Activated T-helper 1 cell treated with Interleukin-2 at 50 U/mL for 16 hours (primary cell): Measurements from ENCODE around the gene SLC25A19.
A peak's percentile ranks its signal among the peaks of the same experiment; 100 is the strongest.

ENCODE experiments used
- DNase-seq: peaks from one replicate; pipeline ENCODE4 v3.0.0-alpha.2; 2020; ENCODE audit warnings: low read depth

The SLC25A19 gene

DNA sequence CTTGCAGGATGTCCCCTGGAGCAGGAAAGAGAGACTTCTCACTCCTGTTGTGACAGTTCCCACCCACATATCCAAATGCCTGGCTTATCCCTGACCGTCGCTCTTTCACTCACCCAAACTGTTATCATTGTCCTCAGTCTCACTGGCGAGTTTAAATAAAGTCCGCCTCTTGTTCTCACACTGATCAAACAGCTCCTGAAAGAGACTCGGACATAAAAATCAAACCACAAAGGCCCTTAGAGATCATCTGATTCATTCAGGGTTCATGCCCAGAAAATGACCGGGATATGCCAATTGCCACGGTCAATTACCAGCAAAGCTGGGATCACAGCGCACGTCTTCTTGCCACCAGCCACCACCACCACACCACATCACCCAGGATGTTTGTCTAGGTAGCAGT is 47.7 kb downstream of the SLC25A19 start:
- no peak for DNase-seq

DNA sequence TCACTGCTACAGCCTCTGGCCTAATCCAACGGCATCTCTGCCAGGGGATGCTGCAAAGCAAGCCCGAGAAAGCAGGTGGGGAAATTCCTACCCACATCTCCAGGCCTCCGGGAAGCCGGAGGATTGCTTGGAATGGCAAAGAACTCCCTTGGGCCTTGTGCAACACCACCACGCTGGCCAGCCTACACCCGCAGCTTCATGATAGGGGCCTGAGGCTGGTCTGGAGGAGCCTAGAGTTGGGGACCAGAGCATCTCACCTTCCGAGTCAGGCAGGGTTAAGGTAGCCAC is 48.1 kb downstream of the SLC25A19 start:
- DNase-seq: no peak

DNA sequence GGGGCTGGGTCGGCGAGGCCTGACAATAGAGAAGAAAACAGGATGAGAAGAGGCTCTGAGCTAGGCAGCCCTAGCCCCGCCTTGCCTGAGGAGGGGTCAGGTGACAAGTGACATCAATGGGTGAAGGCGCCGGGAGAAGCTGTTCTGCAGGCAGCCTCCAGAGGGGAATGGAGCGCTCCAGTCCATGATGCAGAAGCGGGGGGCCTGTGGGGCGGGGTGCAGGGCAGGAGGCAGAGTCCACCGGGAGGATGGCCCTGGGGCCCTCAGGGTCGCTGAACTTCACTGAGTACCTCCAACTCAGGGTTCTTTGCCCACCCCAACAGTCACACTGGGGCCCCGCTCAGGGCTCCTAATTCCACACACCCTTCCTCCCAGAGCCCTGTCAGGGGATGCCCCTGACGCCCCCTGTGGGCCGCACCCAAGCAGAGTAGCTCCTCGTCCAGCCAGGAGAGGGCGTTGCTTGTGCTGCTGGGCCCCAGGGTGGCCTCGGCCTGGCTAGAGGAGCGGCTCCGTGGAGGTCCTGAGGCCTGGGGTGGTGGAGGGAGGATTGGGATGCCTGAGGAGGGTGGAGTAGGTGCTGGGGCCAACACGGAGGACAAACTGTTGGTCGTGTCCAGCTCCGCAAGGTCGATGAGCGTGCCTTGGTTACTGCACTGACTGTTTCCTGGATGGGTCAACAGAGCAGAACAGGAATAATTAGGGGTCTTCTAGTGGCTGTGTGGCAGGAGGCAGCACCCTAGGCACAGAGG is 48.7 kb downstream of the SLC25A19 start:
- no peak for DNase-seq

DNA sequence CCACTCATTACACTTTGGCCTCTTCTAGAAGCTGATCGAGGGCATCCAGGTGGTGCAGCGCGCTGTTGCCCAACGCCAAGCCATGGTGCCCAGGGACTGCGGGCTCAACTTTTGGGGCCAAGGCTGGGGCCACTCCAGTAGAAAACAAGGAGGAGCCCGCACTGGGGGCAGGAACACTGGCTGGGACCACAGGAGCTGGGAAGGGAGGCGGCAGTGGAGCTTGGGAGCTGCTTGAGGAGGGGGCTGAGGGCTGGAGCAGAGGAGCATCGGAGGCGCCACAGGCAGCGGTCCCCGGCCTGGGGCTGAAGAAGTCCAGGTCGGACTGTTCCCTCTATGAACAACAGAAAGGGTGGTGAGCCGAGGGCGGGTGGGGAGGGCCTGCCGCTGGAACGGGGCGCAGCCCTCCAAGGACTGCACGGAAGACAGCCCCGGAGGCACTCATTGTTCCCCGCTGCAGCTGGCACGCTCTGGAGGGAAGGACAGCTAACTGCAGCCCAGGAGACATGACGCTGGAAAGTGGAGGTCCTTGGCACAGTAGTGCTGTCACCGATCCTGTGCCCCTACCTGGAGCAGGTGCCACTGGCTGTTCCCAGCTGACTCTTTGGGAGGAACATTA is 49.3 kb downstream of the SLC25A19 start:
- no peak for DNase-seq

DNA sequence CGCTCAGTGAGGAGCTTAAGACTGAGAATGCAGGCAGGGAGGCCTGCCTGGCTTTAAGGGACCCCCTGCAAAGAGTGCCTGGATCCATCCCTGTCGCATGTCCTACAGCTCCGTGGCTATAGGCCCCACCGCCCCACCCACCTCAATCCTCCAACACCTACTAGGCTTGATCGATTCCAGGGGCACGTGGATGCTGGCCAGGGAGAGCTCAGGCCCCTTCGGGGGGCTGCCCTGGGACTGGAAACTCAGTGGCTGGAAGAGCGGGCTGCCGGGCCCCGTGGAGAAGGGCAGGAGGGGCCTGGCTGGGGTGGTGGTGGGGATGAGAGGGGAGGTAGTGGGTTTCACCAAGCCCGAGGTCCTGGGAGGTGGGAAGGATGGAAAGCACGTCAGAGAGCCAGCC is 50.0 kb downstream of the SLC25A19 start:
- no peak for DNase-seq

DNA sequence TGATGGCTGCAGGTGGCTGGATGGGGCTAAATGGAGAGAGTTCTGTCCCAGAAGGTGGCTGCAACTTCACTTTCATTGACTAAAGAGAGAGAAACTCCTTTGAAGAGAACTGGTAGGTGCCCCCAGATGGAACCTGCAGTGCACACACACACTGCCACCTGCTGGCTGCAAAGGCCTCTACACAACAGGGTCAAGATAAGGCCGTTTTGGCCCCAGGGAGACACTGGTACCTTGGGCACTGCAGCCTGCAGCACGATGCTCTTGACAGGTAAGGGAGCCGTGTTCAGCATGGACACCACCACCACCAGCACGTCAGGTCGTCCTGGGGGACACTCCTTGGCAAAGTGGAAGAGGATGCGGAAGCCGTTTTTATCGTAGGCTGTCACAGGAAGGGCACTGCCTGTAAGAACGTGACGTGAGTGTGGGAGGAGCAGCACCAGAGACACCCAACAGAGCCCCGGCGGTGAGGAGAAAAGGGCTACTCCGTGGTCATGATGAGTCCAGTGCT is 50.5 kb downstream of the SLC25A19 start:
- peak; percentile 27 for DNase-seq

DNA sequence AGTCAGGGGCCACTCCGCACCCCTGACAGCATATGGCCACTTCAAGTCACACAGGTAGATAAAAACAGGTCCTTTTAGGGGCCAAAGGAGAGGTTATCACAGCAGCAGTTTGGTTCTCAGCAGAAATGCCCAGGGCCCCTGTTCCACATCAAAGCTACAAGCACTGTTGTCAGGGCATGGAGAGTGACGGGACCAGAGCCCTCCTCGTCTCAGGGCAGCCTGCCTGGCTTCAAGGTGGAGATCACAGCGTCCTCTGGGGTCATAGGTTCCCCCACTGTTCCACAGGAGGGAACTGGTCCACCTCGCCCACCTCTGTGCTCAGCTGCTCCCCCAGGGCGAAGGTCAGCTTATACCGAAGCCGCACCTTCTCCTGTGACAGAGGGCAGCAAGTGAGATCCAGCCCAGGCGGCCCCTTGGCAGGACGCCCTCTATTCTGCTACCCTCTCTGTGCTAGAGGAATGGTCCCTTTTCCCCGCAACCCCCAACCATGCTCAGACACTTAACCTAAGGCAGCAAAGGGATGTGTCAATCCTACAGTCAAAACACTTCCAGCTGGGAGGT is 51.1 kb downstream of the SLC25A19 start:
- DNase-seq: no peak

DNA sequence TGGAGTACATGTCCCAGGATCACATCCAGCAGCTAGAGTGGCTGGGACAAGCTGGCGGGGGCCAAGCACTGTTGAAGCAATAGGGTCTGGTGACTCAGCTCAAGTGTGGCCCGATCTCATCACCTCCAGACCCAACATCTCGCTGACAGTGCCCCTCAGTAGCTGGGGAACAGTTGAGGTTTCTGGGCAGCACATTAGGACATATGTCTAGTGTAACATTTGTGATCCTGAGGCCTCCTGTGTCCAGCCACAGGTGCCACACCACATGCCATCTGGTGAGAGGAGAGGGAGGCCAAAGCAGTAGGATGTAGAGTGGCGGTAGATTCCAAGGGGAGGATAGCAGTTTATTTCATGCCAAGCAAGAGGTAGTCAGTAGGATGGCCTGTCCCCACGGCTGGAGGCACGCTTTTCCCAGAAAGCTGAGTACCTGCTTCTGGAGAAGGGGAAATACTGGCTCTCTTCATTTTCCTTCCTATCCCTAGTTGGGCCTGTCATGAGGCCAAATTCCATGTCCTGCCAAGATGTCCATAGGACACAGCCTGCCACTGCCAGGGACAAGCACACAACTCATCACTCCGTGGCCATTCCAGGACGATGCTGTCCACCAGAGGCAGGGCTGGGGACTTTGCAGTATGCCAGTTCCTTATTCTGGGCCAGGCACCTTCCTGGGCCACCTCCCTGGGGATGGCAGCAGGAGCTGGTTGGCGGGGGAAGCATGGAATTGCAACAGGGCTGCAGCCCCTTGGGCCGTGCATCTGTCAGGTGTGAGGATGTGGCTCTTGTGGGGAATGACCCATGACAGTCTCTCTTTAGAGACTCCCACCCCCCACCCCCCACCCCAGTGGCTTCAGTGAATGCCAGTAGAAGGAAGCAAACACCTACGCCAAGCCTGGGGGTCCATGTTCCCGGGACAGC is 51.9 kb downstream of the SLC25A19 start:
- no peak for DNase-seq

DNA sequence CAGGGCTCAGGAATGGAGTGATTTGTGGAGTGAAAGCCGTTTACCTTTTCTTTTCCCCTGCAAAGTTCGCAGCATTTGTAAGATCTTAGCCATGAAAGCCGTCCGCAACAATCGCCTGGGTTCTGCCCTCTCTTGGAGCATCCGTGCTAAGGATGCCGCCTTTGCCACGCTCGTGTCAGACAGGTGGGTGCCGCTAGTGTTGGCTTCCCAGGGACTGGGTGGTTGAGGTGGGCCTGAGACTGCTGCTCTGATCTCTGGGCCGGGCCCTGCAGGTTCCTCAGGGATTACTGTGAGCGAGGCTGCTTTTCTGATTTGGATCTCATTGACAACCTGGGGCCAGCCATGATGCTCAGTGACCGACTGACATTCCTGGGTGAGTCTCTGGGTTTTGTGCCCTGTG is 56.4 kb downstream of the SLC25A19 start:
- no peak for DNase-seq

DNA sequence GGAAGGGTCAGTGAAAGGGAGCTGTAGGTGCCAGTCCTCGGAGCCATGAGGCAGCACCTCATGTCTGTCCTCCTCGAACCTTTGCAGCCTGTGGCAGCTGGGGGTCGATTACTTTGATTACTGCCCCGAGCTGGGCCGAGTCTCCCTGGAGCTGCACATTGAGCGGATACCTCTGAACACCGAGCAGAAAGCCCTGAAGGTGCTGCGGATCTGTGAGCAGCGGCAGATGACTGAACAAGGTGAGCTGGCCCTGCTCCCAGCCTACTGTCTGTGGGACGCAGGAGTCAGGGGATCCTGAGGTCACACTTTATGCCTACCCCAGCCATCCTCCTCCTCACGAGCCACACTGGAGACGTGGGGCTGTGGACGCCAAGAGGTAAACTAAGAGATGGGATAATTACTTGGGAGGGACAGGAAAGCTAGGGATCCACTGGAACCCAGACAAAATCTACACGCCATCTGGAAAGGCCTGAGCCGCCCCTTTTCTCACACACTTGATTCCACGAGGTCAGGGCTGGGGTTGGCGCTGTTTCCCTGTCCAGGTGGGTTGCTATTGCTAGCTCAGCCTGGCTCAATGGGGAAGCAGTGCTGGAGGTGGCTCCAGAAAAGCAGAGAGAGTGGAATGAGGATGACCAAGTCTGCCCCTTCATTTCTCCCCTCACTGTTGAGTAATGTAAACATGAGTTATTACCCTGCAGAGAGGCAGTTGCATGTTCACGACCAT is 57.3 kb downstream of the SLC25A19 start:
- DNase-seq: no peak

DNA sequence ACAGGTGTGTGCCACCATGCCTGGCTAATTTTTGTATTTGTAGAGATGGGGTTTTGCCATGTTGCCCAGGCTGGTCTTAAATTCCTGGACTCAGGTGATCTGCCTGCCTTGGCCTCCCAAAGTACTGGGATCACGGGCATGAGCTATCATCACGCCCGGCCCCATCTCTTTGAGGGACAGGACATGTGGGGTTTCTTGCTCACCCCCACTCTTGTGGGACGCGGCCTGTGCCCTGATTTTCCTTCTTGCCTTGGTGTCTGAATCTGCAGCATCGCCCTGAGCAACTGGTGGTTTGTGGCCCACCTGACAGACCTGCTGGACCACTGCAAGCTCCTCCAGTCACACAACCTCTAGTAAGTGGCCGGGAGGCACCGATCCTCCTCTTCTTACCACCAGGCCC is 58.2 kb downstream of the SLC25A19 start:
- DNase-seq: no peak

DNA sequence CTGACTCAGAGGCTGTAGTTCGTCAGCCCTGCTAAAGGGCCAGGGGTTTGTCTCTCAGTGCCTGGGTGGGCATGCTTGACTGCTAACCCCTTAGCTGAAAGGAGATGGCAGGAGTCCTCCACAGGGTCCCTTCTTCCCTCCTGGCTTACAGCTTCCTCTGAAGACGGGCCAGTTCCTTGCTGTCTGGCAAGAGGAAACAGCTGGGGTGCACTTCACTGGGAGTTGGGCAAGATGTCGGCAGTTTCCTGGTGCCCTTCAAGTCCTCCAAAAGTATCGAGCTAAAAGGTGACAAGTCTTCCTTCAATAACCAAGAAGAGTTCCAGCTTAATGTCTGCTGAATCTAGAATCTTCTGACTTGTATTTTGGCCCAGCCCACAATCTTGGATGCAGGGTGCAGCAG is 60.4 kb downstream of the SLC25A19 start:
- no peak for DNase-seq

DNA sequence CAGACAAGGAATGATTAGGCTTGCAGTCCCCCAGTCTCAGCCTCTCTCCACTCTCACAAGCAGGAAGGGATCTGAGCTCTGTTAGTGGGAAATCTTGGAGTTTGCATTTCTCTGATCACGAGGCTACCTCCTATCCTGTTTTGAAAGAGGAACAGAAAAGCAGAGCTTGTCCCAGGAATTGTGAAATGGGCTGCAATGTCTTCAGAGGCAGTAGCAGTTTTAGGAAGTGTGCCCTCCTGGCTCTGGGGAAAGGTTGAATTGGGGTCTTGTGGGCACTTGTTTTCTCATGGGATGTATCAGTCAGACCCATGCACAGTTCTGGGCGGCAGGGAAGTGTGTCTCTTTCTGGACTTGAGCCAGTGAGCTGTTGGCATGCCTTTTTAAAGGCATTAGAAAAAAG is 60.9 kb downstream of the SLC25A19 start:
- no peak for DNase-seq

DNA sequence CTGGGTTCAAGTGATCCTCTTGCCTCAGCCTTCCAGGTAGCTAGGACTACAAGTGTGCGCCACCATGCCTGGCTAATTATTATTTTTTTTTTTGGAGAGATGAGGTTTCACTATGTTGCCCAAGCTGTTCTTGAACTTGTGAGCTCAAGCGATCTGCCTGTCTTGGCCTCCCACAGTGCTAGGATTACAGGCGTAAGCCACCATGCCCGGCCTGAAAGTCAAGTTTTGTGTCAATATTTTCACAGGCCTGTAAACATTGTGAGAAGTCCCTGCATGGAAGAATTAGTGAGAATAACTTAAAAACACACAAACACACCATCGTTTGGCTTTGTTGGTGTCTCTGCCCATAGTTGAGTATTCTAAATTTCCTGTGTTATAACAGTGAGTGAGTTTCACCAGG is 61.5 kb downstream of the SLC25A19 start:
- DNase-seq: no peak

DNA sequence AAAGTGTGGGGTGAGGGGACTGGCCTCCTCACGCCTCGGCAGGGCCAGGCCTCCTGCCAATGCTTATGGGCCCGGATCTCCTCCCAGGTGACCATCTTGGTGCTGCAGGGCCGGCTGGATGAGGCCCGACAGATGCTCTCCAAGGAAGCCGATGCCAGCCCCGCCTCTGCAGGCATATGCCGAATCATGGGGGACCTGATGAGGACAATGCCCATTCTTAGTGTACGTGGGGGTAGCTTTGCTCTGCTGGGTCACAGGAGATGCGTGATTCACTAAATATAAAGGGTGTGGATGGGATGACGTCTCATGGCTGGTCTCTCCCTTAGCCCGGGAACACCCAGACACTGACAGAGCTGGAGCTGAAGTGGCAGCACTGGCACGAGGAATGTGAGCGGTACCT is 64.2 kb downstream of the SLC25A19 start:
- DNase-seq: no peak
